IMR-90 (cell line): Measurements from ENCODE around the gene KRT3.

ENCODE experiments used
- CEBPB ChIP-seq: IDR thresholded peaks from 2 replicates; pipeline ENCODE4 v1.6.1; 2012; ENCODE audit warnings: low read depth, low read length, improper control_type of control experiment
- CTCF ChIP-seq: conservative IDR thresholded peaks from 2 replicates; pipeline ENCODE4 v1.5.1; 2012; ENCODE audit warnings: mild to moderate bottlenecking, low read depth, low read length, improper control_type of control experiment
- MXI1 ChIP-seq: IDR thresholded peaks from 2 replicates; pipeline ENCODE4 v1.6.1; 2012; ENCODE audit warnings: low read depth, mild to moderate bottlenecking, low read length, moderate library complexity, borderline replicate concordance
- POLR2A ChIP-seq: IDR thresholded peaks from 2 replicates; pipeline ENCODE4 v1.6.1; 2012; ENCODE audit warnings: mild to moderate bottlenecking, low read depth, low read length
- RCOR1 ChIP-seq: IDR thresholded peaks from 2 replicates; pipeline ENCODE4 v1.6.1; 2012; ENCODE audit warnings: mild to moderate bottlenecking, low read length, improper control_type of control experiment; ENCODE audit not compliant: insufficient replicate concordance
- RFX5 ChIP-seq: IDR thresholded peaks from 2 replicates; pipeline ENCODE4 v1.8.0; 2012; ENCODE audit warnings: low read depth, mild to moderate bottlenecking, low read length, moderate library complexity
- USF2 ChIP-seq: fragments of 150-350 bp; IDR thresholded peaks from 2 replicates; pipeline ENCODE4 v1.6.1; 2017; ENCODE audit warnings: mild to moderate bottlenecking, antibody characterized with exemption, low read length, low read depth

GRCh38 chr12:52778833-52779232 lies 17.1 kb downstream of the KRT3 start:
- no peak for TF ChIP-seq CTCF
- TF ChIP-seq CEBPB: no peak
- TF ChIP-seq POLR2A: no peak
- no peak for TF ChIP-seq MXI1
- TF ChIP-seq RCOR1: no peak
- TF ChIP-seq USF2: no peak
- TF ChIP-seq RFX5: no peak
